Transverse colon (tissue), 4 donors: ENCODE results near the gene CACNA1G. TPM values are rescaled to one million over a fixed set of nuclear protein-coding genes. Genes with fewer than 3 reads are reported as not detected.

Experiments
- DNase-seq: peaks from one replicate; pipeline ENCODE4 v3.0.0-alpha.2; 2019
- H3K27ac ChIP-seq, 4 donors: fragments of 200-600 bp; sonication (generic); 2 replicates each; pipeline ENCODE4 v1.5.1; 2016 to 2018; ENCODE audit warnings: inconsistent platforms in 4 of 4
- H3K27me3 ChIP-seq: fragments of 200-600 bp; sonication (generic); 2 replicates; pipeline ENCODE4 v1.5.1; 2017; ENCODE audit warnings: inconsistent platforms
- H3K36me3 ChIP-seq, 4 donors: fragments of 200-600 bp; sonication (generic); 2 replicates each; pipeline ENCODE4 v1.5.1; 2017 to 2019; ENCODE audit warnings: inconsistent platforms in 4 of 4
- H3K4me1 ChIP-seq, 4 donors: fragments of 200-600 bp; sonication (generic); 2 replicates each; pipeline ENCODE4 v1.5.1; 2017 to 2020; ENCODE audit warnings: inconsistent platforms in 4 of 4
- H3K4me3 ChIP-seq, 4 donors: fragments of 200-600 bp; sonication (generic); 1 replicate in 1 of 4; 2 replicates in 3 of 4; pipeline versions ENCODE4 v1.5.1 to v1.6.1; 2017 to 2019; ENCODE audit warnings: inconsistent platforms in 4 of 4
- H3K9me3 ChIP-seq, 2 donors: fragments of 200-600 bp; sonication (generic); 2 replicates each; pipeline ENCODE4 v1.5.1; 2017 to 2019; ENCODE audit warnings: inconsistent platforms in 2 of 2
- EP300 ChIP-seq: sonication (generic); formaldehyde crosslinking; IDR thresholded peaks from one replicate; pipeline ENCODE4 v1.6.1; 2017; ENCODE audit warnings: antibody characterized with exemption, low read depth
- POLR2A ChIP-seq: fragments of 450-650 bp; IDR thresholded peaks from one replicate; pipeline ENCODE4 v1.6.1; 2016; ENCODE audit warnings: antibody characterized with exemption, mild to moderate bottlenecking, moderate library complexity
- POLR2AphosphoS5 ChIP-seq, 3 donors: sonication (generic); formaldehyde crosslinking; IDR thresholded peaks; one replicate each; pipeline ENCODE4 v1.6.1; 2016; ENCODE audit warnings: antibody characterized with exemption in 3 of 3
- WGBS, 2 donors: methylation state at CpG; one replicate each; pipeline ENCODE4 v1.1.5; 2018; ENCODE audit warnings: low coverage in 1 of 2; 5-methylcytosine and 5-hydroxymethylcytosine counted together
- in situ Hi-C, 4 donors: fragments of 200-750 bp; cut with MboI; loops; one replicate each; pipeline versions ENCODE4 v1.15.0 to v1.15.1; 2017; ENCODE audit warnings: low sequenced_read_pairs in 3 of 4, low pct_ligation_motif_present in 1 of 4, low pct_unique_long_range_greater_than_20kb in 1 of 4
- intact Hi-C: fragments of 100-400 bp; cut with DNase I; formaldehyde crosslinking; loops from one replicate; pipeline ENCODE4 v1.15.1; 2023; ENCODE audit warnings: low total_unique reads
- total RNA-seq, 4 donors: library from RNA; depleted of rRNA; stranded (reverse); fragments of >200 nt; gene quantifications; one replicate each; pipeline ENCODE4 v1.1.0, GENCODE V29; 2016
- TF ChIP-seq, protein P1 (sequence below), 5 experiments: fragments of 200-600 bp in 3 of 5; fragments of 450-650 bp in 2 of 5; sonication (generic) in 3 of 5; IDR thresholded peaks; 1 replicate in 2 of 5; 2 replicates in 3 of 5; pipeline ENCODE4 v1.5.1; 2016 to 2017; ENCODE audit warnings: antibody characterized with exemption in 5 of 5, inconsistent platforms in 3 of 5, mild to moderate bottlenecking in 2 of 5, moderate library complexity in 1 of 5

Gene CACNA1G
- total RNA-seq, 4 donors from 2014 or later, result 0.14 TPM; not detected in 3

DNA sequence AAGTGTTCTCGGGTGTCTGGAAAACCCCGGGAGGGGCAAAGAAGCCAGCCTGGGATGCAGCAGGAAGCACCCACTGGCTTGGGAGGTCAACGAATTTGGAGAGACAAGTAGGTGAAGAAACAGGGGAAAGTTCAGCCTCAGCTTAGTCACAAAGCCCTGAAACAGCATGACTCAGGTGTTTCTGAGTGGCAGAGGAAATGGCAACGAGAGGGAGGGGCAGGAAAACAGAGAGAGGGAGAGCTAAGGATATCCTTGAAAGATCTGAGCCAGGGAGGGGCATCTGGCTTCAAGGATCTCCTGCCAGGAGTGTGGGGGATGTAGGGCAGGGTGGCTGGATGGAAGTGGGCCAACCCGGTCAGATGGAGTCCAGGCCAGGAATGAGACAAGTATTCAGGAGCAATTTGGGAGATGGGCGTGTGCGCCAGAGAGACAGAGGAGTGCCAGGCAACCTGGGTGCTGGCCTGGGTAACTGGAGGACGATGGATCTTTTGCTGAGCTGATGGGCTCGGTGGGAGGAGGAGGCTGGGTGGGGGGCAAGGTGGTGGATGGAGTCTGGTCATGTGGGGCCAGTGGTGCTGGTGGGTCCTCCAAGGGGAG, 101.4 kb downstream of the CACNA1G start:
- Histone ChIP-seq H3K9me3 (no peaks in the 10 kb centered on the region), H3K27ac (peak overlapping the region; percentile 75 to 81 (median 80)), H3K4me1 (peaks cover 31 to 57% (median 48%) of the 10 kb centered on the region in 4 donors), H3K4me3 (no peak overlapping the region), H3K36me3 (no peaks in the 10 kb centered on the region), H3K27me3 (no peaks in the 10 kb centered on the region)
- intact Hi-C loops (no loop called here), in situ Hi-C loops (no loop called here)
- DNase-seq, result peak; percentile 90
- 13 to 16% methylated on average over 5 to 9 of the region's 9 CpGs for WGBS, 2 donors
- TF ChIP-seq, protein P1, sequence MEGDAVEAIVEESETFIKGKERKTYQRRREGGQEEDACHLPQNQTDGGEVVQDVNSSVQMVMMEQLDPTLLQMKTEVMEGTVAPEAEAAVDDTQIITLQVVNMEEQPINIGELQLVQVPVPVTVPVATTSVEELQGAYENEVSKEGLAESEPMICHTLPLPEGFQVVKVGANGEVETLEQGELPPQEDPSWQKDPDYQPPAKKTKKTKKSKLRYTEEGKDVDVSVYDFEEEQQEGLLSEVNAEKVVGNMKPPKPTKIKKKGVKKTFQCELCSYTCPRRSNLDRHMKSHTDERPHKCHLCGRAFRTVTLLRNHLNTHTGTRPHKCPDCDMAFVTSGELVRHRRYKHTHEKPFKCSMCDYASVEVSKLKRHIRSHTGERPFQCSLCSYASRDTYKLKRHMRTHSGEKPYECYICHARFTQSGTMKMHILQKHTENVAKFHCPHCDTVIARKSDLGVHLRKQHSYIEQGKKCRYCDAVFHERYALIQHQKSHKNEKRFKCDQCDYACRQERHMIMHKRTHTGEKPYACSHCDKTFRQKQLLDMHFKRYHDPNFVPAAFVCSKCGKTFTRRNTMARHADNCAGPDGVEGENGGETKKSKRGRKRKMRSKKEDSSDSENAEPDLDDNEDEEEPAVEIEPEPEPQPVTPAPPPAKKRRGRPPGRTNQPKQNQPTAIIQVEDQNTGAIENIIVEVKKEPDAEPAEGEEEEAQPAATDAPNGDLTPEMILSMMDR (IDR thresholded peaks at IDR 0.05), result no peak
- peak; percentile 16 for TF ChIP-seq POLR2A
- no peak for TF ChIP-seq EP300
- peak; percentile 71 to 85 (median 72) for TF ChIP-seq POLR2AphosphoS5 (IDR thresholded peaks at IDR 0.05)

GRCh38 chr17:50662632-50663225, 102.2 kb downstream of the CACNA1G start:
- DNase-seq, result no peak
- Histone ChIP-seq H3K4me3 (no peak overlapping the region), H3K9me3 (no peaks in the 10 kb centered on the region), H3K36me3 (no peaks in the 10 kb centered on the region), H3K27me3 (no peaks in the 10 kb centered on the region), H3K4me1 (peaks cover 31 to 49% (median 42%) of the 10 kb centered on the region in 4 donors), H3K27ac (peak overlapping the region; percentile 75 to 81 (median 80))
- 87 to 100% methylated on average over 2 to 9 of the region's 9 CpGs for WGBS, 2 donors
- in situ Hi-C loops, result no loop called here
- TF ChIP-seq POLR2AphosphoS5 (IDR thresholded peaks at IDR 0.05) (no peak), POLR2A (no peak), EP300 (no peak)
- intact Hi-C loops, result no loop called here

- Histone ChIP-seq H3K27ac (no peak overlapping the region), H3K27me3 (no peaks in the 10 kb centered on the region), H3K4me3 (no peak overlapping the region), H3K4me1 (peaks cover 28 to 37% (median 35%) of the 10 kb centered on the region in 4 donors), H3K9me3 (no peaks in the 10 kb centered on the region), H3K36me3 (no peaks in the 10 kb centered on the region)
- WGBS, 2 donors, result 85% methylated on average over 10 of the region's 10 CpGs; no CpG with 5 or more reads in 1 of the 2 donors
- in situ Hi-C loops (no loop called here), intact Hi-C loops (no loop called here)
- no peak for DNase-seq
- no peak for TF ChIP-seq POLR2A
- TF ChIP-seq, protein P1 (IDR thresholded peaks at IDR 0.05), result no peak
- TF ChIP-seq EP300, result no peak
- no peak for TF ChIP-seq POLR2AphosphoS5 (IDR thresholded peaks at IDR 0.05)
These were observed 103.4 kb downstream of the CACNA1G start for GRCh38 chr17:50663812-50664374.

GRCh38 chr17:50664788-50665458, 104.4 kb downstream of the CACNA1G start:
- intact Hi-C loops, result no loop called here
- no peaks in the 10 kb centered on the region for H3K27me3 ChIP-seq
- peaks cover 24 to 28% (median 24%) of the 10 kb centered on the region in 4 donors for H3K4me1 ChIP-seq
- in situ Hi-C loops, result no loop called here
- H3K36me3 ChIP-seq, result no peaks in the 10 kb centered on the region
- TF ChIP-seq POLR2AphosphoS5 (IDR thresholded peaks at IDR 0.05) (no peak), EP300 (no peak), POLR2A (no peak)
- TF ChIP-seq, protein P1 (IDR thresholded peaks at IDR 0.05), result no peak
- no peak overlapping the region for H3K4me3 ChIP-seq
- H3K9me3 ChIP-seq, result no peaks in the 10 kb centered on the region
- DNase-seq, result no peak
- WGBS, 2 donors, result 81 to 83% methylated on average over 8 to 12 of the region's 12 CpGs
- H3K27ac ChIP-seq, result no peak overlapping the region
